SK-N-MC (cell line): ENCODE data around the gene GRM5.
"Not testable (repeated sequence)": the region's sequence is repeated elsewhere in the genome, so short reads cannot be mapped to it uniquely, and the experiment has no call there.

Source experiments
- EZH2 ChIP-seq: fragments of 200-600 bp; sonication (generic); IDR thresholded peaks from one replicate; pipeline ENCODE4 v1.6.1; 2017; ENCODE audit warnings: antibody characterized with exemption
- POLR2AphosphoS5 ChIP-seq: IDR thresholded peaks from 2 replicates; pipeline ENCODE4 v1.6.1; 2012; ENCODE audit warnings: mild to moderate bottlenecking, low read depth, low read length, borderline replicate concordance

DNA sequence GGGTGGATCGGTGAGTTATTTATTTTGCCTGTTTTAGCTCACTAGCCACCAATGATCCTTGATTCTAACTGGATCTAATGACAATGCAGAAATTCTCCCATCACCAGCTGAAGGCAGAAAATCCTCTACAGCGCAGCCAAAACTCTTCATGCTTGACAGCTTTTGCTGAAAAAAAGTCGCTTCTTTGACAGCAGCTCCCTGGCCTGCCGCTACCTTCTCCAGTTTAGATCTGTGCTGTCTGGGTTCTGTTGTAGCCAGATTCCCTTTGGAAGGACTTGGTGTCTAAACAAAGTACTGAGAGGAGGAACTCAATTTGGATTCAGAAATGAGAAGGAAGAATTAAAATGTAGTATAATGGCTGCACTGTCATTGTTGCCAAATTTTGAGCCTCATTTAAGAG, 205.4 kb downstream of the GRM5 start:
- not testable (repeated sequence) for TF ChIP-seq EZH2, POLR2AphosphoS5
